ENCODE measurements around the gene GUCA1A. TPM values are rescaled to one million over a fixed set of nuclear protein-coding genes. Genes with fewer than 3 reads are reported as not detected.

The GUCA1A gene
- total and polyA plus RNA-seq, 8 donors: 0.12 TPM; not detected in 7

DNA sequence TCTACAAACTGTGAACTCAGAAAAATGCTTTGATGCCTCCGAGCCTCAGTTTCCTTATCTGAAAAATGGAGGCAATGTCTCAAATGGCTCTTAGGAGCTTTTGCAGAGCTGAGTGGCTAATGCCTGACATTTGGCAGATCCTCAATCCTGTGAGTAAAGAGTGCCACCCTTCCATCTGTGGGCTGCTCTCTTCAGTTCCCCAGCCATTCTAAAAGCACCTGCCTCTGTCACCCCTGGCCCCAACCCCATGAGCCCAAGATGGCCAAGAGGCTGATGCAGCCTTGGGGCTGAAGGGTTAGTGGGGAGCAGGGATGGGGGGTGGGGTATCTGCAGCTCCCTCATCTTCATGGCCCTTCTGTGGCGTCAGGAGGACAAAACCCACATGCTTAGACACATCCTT, 14.5 kb upstream of the GUCA1A start:
- intact Hi-C loops (cut with DNase I): no loop called here
- TF ChIP-seq, protein P1, sequence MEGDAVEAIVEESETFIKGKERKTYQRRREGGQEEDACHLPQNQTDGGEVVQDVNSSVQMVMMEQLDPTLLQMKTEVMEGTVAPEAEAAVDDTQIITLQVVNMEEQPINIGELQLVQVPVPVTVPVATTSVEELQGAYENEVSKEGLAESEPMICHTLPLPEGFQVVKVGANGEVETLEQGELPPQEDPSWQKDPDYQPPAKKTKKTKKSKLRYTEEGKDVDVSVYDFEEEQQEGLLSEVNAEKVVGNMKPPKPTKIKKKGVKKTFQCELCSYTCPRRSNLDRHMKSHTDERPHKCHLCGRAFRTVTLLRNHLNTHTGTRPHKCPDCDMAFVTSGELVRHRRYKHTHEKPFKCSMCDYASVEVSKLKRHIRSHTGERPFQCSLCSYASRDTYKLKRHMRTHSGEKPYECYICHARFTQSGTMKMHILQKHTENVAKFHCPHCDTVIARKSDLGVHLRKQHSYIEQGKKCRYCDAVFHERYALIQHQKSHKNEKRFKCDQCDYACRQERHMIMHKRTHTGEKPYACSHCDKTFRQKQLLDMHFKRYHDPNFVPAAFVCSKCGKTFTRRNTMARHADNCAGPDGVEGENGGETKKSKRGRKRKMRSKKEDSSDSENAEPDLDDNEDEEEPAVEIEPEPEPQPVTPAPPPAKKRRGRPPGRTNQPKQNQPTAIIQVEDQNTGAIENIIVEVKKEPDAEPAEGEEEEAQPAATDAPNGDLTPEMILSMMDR (IDR thresholded peaks at IDR 0.05): no peak
- no peak for FAIRE-seq

DNA sequence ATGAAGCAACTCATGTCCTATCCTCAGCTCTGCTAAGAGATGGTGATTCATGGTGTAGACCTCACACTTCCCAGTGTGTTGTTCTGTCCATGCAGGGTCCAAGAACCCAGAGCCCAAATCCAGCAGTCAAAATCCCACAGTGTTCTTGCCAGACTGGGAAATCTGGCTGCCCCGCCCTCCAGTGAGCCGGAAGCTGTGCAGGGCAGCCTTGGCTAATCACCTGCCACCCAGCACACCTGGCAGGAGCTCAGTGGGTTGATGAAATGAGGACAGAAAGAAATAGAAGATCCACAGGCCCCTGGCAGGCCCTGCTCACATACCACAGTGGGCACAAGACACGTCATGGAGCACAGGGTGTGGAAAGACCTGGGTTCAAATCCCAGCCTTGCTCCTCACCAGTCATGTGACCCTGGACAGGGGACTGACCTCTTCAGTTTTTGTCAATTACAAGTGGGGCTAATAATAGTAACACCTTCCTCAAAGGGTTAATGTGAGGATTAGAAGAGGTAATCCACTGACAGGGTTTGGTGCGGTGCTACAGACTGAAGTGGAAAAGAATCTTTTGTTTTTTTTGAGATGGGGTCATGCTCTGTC, 13.6 kb upstream of the GUCA1A start:
- no peaks in the 10 kb centered on the region for H3K36me3 ChIP-seq
- 50 to 52% methylated on average over 4 of the region's 4 CpGs for WGBS, 2 donors
- intact Hi-C loops (cut with DNase I): loop anchor here in 1 of 3 donors (10.0 kb wide), 1 partner anchor 85 kb away; no protein-coding TSS in a partner anchor
- no peaks in the 10 kb centered on the region for H3K9me3 ChIP-seq
- no peak overlapping the region for H3K4me3 ChIP-seq
- FAIRE-seq: no peak
- TF ChIP-seq, protein P1 (IDR thresholded peaks at IDR 0.05): no peak
- no peaks in the 10 kb centered on the region for H3K4me1 ChIP-seq
- no peak for DNase-seq
- no peak overlapping the region for H3K27ac ChIP-seq
- peak in 1 of 4 donors; percentile 32 for ATAC-seq
- H3K27me3 ChIP-seq: no peaks in the 10 kb centered on the region

More for the DNA sequence above, 14.5 kb upstream of the GUCA1A start:
- no peaks in the 10 kb centered on the region for H3K36me3 ChIP-seq
- 73 to 75% methylated on average over 2 of the region's 2 CpGs for WGBS, 2 donors
- H3K27ac ChIP-seq: no peak overlapping the region
- ATAC-seq (no peak), DNase-seq (no peak)
- no peaks in the 10 kb centered on the region for H3K27me3 ChIP-seq
- no peaks in the 10 kb centered on the region for H3K9me3 ChIP-seq
- no peaks in the 10 kb centered on the region for H3K4me1 ChIP-seq
- H3K4me3 ChIP-seq: no peak overlapping the region

DNA sequence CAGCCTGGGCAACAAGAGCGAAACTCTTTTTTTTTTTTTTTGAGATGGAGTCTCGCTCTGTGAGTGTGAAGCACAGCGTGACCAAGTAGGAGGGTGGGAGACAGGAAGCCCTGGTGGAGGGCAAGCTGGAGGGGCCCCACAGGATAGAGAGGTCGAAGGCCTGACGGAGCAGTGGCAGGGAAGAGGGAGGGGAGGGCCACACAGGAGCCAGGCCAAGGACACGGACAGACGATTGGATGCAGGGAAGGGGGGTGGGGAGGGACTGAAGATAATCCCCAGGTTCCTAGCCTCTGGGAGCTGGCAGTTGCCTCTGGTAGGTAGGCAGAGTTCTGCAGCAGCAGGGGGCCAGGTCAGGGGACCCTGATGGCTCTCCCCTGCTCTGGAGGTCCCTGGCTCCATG, 10.8 kb upstream of the GUCA1A start:
- Histone ChIP-seq H3K27me3 (no peaks in the 10 kb centered on the region), H3K27ac (no peak overlapping the region), H3K9me3 (no peaks in the 10 kb centered on the region), H3K4me3 (no peak overlapping the region), H3K36me3 (no peaks in the 10 kb centered on the region), H3K4me1 (no peaks in the 10 kb centered on the region)
- no peak for FAIRE-seq
- intact Hi-C loops (cut with DNase I): loop anchor here in 1 of 3 donors (10.0 kb wide), 1 partner anchor 88 kb away; no protein-coding TSS in a partner anchor
- no peak for DNase-seq
- 48 to 53% methylated on average over 7 of the region's 7 CpGs for WGBS, 2 donors
- ATAC-seq: no peak
- TF ChIP-seq, protein P1 (IDR thresholded peaks at IDR 0.05): no peak

DNA sequence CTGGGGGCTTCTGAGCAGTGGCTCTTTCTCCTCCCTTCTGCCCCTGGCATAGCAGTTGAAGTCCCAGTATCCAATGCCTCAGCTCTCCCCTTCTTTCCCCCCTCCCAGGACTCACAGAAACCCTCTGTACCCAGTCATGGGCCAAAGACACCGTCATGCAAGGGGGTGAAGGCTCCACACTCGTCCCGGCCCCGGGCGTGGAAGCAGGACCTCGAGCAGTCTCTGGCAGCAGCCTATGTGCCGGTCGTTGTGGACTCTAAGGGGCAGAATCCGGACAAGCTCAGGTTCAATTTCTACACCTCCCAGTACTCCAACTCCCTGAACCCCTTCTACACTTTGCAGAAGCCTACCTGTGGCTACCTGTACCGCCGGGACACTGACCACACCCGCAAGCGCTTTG, 10.4 kb upstream of the GUCA1A start:
- FAIRE-seq: no peak
- TF ChIP-seq, protein P1 (IDR thresholded peaks at IDR 0.05): no peak
- Histone ChIP-seq H3K27me3 (no peaks in the 10 kb centered on the region), H3K9me3 (no peaks in the 10 kb centered on the region), H3K4me1 (no peaks in the 10 kb centered on the region), H3K4me3 (no peak overlapping the region), H3K36me3 (no peaks in the 10 kb centered on the region), H3K27ac (no peak overlapping the region)
- no peak for DNase-seq
- intact Hi-C loops (cut with DNase I): loop anchor here in 1 of 3 donors (10.0 kb wide), 1 partner anchor 88 kb away; no protein-coding TSS in a partner anchor
- no peak for ATAC-seq
- 80 to 91% methylated on average over 13 of the region's 13 CpGs for WGBS, 2 donors

DNA sequence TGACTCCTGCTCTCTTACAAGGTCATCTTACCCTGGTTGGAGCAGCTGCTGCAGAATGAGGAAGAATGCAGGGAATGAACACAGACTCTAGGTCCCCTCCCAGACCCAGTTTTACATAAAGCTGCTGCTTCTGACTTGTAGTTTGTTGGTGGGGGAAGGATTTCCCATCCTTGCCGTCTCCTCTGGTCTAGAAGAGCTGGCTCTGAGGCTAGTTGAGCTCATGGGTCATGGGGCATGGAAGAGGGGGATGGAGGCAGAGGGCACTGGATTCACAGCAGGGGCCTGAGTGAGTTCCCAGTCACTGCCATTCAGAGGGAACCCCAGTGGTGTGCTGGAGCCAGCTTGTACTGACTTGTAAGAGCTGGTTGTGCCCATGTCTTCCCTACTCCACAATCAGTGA, 9.2 kb upstream of the GUCA1A start:
- no peaks in the 10 kb centered on the region for H3K36me3 ChIP-seq
- no peaks in the 10 kb centered on the region for H3K4me1 ChIP-seq
- 63 to 65% methylated on average over 1 of the region's 1 CpG for WGBS, 2 donors
- no peak for DNase-seq
- no peaks in the 10 kb centered on the region for H3K27me3 ChIP-seq
- TF ChIP-seq, protein P1 (IDR thresholded peaks at IDR 0.05): no peak
- no peak for ATAC-seq
- no peak overlapping the region for H3K4me3 ChIP-seq
- no peak overlapping the region for H3K27ac ChIP-seq
- FAIRE-seq: no peak
- no peaks in the 10 kb centered on the region for H3K9me3 ChIP-seq
- intact Hi-C loops (cut with DNase I): loop anchor here in 1 of 3 donors (10.0 kb wide), 1 partner anchor 89 kb away; no protein-coding TSS in a partner anchor
